GM21786 (cell line): ENCODE data around the gene ADGRL1.
"Not testable (repeated sequence)": the region's sequence is repeated elsewhere in the genome, so short reads cannot be mapped to it uniquely, and the experiment has no call there.

Source experiments
- ATAC-seq: cut with Tn5 transposase; IDR thresholded peaks from one replicate; pipeline ENCODE4 v1.9.1; 2021; ENCODE audit not compliant: unreplicated experiment

ADGRL1 gene

GRCh38 chr19:14164082-14164481, 41.9 kb downstream of the ADGRL1 start:
- no peak for ATAC-seq

GRCh38 chr19:14162871-14163297, 43.1 kb downstream of the ADGRL1 start:
- ATAC-seq = no peak

DNA sequence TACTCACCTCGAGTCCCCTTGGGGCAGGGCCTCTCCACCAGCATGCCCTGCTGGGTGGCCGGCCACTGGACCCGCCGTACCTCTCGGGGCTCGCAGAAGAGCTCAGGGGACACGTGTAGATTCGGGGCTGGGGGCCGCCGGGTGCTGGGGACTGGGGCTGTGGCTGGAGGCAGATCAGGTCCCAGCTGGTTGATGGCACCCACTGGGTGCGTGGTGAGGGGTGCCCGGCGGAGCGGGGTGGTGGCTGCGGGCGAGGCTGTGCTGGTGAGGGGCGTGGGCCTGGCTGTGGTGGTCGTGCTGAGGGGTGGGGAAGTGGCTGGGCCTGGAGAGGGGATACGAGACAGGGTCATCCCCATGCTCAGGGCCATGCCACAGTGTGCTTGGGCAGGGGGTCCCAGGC, 44.7 kb downstream of the ADGRL1 start:
- no peak for ATAC-seq

GRCh38 chr19:14160017-14160703, 45.8 kb downstream of the ADGRL1 start:
- ATAC-seq = no peak

- ATAC-seq = no peak
Measured at GRCh38 chr19:14159059-14159458, 46.9 kb downstream of the ADGRL1 start.

DNA sequence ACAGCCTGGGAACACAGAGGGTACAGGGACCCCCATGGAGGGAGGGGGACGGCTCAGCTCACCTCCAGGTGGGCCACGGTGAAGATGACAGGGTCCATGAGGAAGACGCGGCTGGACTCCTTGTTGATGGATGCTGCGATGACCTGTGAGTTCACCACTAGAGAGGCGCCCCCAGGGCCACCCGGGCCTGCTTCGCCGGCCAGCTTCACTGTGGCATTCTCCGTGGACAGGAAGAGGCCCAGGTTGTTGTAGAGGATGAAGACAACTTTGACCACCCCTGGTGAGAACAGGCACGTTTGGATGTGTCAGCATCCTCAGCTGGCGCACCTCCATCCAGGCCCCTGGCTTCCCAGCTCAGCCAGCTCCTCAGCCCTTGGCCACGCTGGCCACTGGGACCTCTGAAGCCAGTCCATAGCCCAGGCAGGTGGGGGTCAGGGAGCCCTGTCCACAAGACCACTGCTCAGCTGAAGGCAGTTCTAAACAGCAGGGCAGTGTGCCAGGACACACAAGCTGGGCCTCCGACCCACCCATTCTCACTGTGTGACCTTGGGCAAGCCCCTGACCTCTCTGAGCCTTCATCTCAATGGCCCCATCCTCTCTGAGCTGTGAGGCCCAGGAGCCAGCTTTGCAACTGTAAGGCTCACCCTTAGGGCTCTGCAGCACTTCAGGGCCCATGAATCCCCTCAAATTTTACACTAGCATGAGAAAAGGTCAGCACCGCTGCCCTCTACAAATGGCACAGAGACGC, 47.5 kb downstream of the ADGRL1 start:
- ATAC-seq = no peak

DNA sequence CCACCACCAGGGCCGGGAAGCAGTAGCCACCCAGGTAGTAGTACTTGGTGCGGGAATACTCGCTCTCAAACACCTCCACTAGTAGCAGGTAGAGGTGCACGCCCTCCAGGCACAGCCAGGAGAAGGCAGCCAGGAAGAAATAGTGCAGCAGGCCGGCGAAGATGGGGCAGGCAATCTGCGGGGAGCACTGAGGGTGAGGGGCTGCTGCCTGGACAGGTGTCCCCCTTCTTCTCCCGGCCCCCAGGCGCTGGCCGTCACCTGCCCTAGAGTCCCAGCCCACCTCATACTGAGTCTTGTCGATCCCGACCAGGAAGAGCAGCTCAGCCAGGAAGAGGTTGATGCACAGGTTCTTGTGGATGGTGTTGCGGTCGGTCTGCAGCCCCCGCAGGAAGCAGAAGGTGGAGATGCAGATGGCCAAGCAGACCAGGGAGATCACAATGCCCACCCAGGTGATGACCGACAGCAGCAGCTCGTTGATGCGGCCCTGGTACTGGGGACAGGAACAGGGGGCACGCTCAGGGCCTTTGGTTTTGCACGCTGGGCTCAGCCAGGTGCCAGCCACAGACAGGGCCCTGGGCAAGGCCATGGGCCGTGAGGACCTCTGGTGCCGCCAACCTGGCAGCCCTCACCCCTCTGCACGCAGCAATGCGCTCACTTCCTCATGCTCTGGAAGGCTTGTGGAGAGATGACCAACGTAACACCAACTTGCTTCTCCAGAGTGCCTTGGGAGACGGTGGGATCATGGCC, 48.8 kb downstream of the ADGRL1 start:
- ATAC-seq = no peak

DNA sequence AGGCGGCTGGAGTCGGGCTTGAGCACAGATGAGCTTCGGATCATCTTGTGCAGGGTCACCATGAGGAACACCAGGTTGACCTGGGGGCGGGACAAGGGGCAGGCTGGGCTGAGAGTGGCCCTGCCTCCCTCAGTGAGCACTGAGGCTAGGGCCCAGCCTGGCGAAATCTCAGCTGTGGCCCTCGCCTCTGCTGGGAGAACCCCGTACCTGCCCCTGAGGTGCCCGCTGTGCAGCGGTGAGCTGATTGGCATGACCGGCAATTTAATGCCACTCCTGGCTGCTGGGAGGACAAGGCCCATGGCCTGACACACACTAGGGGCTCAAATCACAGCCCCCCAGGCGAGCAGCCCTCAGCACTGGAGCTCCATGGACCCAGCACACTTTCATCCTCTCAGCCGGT, 49.8 kb downstream of the ADGRL1 start:
- no peak for ATAC-seq

DNA sequence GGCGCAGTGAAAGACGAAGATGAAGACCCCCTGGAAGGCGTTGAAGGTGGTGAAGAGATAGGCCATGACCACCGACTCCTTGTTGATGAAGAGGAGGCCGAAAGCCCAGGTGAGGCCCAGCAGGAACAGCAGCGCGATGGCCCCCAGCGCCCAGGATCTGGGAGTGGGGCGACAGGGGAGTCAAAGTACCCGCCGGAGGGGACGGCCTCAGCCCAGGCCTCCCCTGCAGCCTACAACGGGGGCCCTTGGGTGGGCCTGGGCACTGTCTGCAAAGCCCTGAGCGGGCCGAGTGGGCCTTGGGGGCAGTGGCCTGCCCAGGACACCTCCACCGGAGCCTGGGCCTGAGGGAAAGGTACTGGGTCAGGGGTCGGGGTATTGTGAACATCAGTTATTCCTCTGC, 50.6 kb downstream of the ADGRL1 start:
- ATAC-seq = no peak

DNA sequence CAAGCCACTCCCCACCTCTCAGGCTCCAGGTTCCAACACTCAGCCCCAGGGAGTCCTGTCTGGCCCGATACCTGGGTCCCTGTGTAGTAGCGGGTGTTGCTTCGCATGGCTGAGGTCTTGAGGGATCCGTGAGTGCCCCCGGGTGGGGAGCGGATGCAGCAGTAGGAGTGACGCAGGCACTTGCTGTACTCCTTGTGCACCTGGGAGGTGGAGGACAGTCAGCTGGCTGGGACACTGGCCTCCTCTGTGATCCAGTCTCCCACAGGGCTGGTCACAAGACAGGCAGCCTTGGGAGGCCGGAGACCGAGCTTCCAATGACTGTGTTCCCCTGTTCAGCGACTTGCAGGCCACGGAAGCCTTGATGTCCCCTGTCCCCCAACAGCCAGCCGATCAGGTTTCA, 53.3 kb downstream of the ADGRL1 start:
- ATAC-seq = no peak

DNA sequence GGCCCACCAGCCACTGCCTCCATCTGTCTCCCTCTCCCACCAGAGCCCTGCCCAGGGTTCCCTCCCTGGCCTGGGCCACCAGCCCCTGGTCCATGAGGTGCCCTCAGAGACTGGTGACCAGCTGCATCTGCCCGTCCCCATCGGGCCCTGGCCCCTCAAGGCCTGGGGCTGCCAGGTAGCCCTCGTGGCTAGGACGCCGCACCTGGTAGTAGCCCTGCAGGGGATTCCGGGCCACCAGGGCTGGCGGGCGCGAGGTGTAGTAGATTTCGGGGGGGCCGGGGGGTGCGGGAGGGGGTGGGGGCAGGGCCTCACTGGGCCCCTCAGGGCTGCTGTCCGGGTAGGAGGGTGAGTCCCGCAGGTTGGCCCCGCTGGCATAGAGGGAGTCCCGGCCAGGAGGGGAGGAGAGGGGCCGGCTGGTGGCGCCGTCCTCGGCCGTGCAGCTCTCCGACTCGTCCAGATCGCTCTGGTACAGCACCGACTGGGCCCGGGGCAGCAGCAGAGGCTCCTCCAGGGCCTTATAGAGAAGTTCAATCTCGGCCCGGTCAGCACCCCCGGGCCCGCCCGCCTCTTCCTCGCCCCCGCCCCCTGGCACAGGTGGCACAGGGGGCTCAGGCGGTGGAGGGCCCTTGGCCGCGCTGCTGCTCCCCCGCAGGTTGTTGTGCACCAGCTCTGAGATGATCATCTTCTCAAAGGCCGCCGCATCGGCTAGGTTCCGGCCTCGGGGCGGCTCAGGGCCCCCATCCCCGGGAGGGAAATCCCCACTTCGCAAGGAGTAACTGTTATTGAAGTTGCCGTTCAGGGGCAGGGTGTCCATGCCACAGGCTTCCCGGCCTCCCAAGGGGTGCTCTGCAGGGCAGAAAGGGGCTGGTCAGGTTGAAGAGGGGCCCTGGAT, 55.0 kb downstream of the ADGRL1 start:
- no peak for ATAC-seq

DNA sequence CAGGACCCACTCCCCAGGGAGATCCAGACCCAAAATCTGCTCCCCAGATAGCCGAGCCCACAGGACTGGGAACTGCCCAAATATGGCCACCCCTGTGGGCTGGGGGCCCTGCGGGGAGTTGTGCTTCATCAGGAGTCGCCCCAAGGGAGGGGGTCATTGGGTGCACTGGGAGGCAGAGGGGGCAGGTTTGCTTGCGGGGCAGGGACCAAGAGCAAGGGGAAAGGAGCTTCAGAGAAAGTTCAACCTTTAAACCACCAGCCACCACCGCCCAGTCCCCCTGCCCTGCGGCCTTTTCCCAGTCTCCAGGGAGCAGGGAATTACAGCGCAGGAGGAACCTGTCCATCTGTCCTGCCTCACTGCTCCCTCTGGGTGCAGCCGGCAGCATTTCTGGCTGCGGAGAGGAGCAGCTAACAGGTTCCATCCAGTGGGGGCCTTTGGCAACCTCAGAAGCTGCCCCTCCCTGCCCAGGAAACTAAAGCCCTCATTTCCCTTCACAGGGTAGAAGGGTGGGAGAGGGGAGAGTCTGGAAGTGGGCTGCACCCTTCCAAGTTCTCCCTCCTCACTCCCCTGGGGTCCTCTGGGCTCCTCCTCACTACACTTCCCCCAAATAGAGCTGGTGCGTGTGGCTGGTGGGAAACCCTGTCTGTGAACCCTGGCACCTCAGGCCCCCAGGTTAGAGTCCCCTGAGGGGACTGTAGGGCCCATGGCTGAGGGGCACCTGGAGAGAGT, 55.8 kb downstream of the ADGRL1 start:
- no peak for ATAC-seq

DNA sequence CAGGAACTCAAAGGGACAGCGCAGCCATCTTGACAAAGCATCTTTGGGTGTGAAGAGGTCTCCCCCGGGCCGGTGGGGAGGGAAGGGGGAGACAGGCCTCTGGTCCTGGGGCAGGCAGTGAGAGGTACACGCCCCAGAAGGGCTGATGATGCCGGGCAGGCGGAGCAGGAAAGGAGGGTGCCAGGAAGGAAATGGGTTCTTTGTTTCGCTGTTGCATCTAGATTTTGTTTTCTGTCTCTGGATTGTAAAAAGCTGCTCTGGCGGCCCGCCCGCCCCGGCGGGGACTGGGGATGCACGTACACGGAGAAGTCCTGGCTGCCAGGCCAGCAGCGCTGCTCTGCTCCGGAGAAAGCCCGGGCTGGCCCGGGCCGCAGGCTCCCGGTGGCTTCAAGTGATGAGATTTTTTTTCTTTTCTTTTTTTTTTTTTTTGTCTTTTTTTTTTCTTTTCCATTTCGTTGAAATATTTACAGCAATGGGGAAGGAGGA, 56.4 kb downstream of the ADGRL1 start:
- ATAC-seq = no peak

GRCh38 chr19:14148751-14149410, 57.1 kb downstream of the ADGRL1 start:
- no peak for ATAC-seq

DNA sequence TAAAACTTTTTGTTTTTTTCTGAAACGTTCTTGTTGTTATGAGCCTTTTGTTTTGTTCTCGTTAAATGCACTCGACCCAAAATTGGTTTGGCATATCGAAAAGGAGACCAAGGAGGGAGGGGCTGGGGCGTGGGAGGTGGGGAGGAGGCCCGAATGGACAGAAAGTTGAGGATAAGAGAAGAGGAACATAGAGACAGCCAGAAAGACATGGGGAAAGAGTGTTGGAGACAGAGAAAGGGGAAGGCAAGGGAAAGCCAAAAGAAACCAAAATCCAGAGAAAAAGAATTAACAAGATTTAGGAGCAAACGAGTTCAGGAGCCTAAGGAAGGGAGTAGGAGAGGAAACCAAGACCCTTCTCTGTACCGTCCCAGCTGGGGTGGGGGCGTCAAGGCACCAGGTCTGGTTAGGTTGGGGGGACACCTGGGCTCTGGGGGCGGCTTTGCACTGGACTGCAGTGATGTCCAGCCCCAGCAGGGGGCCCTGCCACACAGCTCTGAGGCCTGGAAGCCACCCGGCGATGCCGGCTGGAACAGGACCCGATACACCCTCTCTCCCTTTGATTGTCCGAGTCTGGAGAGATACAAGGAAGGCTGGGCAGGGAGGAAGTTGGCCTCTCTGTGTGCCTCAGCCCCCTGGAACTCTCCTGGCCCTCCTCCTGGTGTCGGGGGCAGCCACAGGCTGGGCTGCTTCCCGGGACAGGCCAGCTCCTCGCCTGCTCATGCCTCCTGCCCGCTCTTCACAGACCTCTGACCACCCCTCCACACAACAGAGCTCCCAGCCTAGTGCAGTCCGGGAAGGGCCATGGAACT, 58.0 kb downstream of the ADGRL1 start:
- ATAC-seq = no peak

GRCh38 chr19:14146789-14147216, 59.2 kb downstream of the ADGRL1 start:
- ATAC-seq = no peak

- ATAC-seq = not testable (repeated sequence)
Measured at GRCh38 chr19:14146169-14146568, 59.8 kb downstream of the ADGRL1 start.

DNA sequence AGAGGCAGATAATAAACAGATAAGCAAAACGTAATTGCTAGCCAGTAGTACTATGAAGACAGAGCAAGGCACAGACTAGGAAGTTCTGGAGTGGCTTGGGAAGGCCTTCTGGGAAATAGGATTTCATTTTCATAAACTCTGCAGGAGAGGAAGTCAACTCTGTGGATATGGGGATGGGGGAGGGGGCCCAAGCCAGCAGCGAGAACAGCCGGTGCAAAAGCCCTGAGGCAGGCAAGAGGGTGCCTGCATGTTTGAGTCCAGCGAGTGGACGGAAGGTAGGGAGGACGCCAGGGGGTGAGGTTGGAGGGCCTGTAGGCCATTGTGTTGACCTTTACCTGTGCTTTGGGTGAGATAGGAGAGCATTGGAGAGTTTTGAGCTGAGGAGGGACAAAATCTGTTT, 60.6 kb downstream of the ADGRL1 start:
- no peak for ATAC-seq
